Left ventricle myocardium inferior (tissue), 1 donor: ENCODE data around the gene TAS1R2. TPM values are rescaled to one million over a fixed set of nuclear protein-coding genes. Genes with fewer than 3 reads are reported as not detected.

ENCODE experiments used
- DNase-seq: peaks from one replicate; pipeline ENCODE4 v3.0.0-alpha.2; 2020
- H3K27ac ChIP-seq: fragments of 200-600 bp; replicated peaks from 2 replicates; pipeline ENCODE4 v1.8.0; 2021
- H3K27me3 ChIP-seq: fragments of 200-600 bp; 2 replicates; pipeline ENCODE4 v1.8.0; 2021; ENCODE audit warnings: low read depth
- H3K36me3 ChIP-seq: fragments of 200-600 bp; 2 replicates; pipeline ENCODE4 v1.8.0; 2021
- H3K4me1 ChIP-seq: fragments of 200-600 bp; 2 replicates; pipeline ENCODE4 v1.8.0; 2021
- H3K4me3 ChIP-seq: fragments of 200-600 bp; 2 replicates; pipeline ENCODE4 v1.8.0; 2021; ENCODE audit warnings: mild to moderate bottlenecking, moderate library complexity
- H3K9me3 ChIP-seq: fragments of 200-600 bp; replicated peaks from 2 replicates; pipeline ENCODE4 v1.8.0; 2021
- CTCF ChIP-seq: fragments of 200-600 bp; IDR thresholded peaks from 2 replicates; pipeline ENCODE4 v1.8.0; 2021; ENCODE audit warnings: antibody characterized with exemption, mild to moderate bottlenecking, borderline replicate concordance
- intact Hi-C: fragments of 100-400 bp; cut with micrococcal nuclease; formaldehyde crosslinking; loops from one replicate; pipeline ENCODE4 v1.11.0; 2022
- total RNA-seq: library from RNA; stranded (reverse); fragmentation: NEBNext Ultra II Directional; extraction: Animal tissue kit (Norgen Biotek cat#: 25700); gene quantifications from one replicate; pipeline ENCODE4 v1.2.1, GENCODE V29; 2021
- donor health status: DM: no; HTN: yes; CAD: no; lungs with severe emphysema.

Gene TAS1R2
- total RNA-seq, 1 donor from 2014 or later = not detected

- DNase-seq = no peak
- intact Hi-C loops = no loop called here
- TF ChIP-seq CTCF = no peak
- H3K9me3 ChIP-seq = no peaks in the 10 kb centered on the region
- H3K27ac ChIP-seq = no peak overlapping the region
- H3K4me3 ChIP-seq = no peak overlapping the region
- no peaks in the 10 kb centered on the region for H3K36me3 ChIP-seq
- H3K4me1 ChIP-seq = no peaks in the 10 kb centered on the region
- peaks cover 50% of the 10 kb centered on the region for H3K27me3 ChIP-seq
Observed at GRCh38 chr1:18868801-18869424, 9.5 kb upstream of the TAS1R2 start.

GRCh38 chr1:18868354-18868753 lies 8.9 kb upstream of the TAS1R2 start:
- H3K4me3 ChIP-seq = no peak overlapping the region
- TF ChIP-seq CTCF = no peak
- H3K4me1 ChIP-seq = no peaks in the 10 kb centered on the region
- no peaks in the 10 kb centered on the region for H3K9me3 ChIP-seq
- no peak for DNase-seq
- H3K36me3 ChIP-seq = no peaks in the 10 kb centered on the region
- H3K27me3 ChIP-seq = peaks cover 54% of the 10 kb centered on the region
- H3K27ac ChIP-seq = no peak overlapping the region
- intact Hi-C loops = no loop called here

- intact Hi-C loops = no loop called here
- peaks cover 54% of the 10 kb centered on the region for H3K27me3 ChIP-seq
- H3K36me3 ChIP-seq = no peaks in the 10 kb centered on the region
- no peaks in the 10 kb centered on the region for H3K9me3 ChIP-seq
- no peak for TF ChIP-seq CTCF
- no peak for DNase-seq
- H3K4me1 ChIP-seq = no peaks in the 10 kb centered on the region
- no peak overlapping the region for H3K27ac ChIP-seq
- H3K4me3 ChIP-seq = no peak overlapping the region
Observed at GRCh38 chr1:18866846-18867245, 7.4 kb upstream of the TAS1R2 start.

- Histone ChIP-seq H3K9me3 (no peaks in the 10 kb centered on the region), H3K27ac (no peak overlapping the region), H3K36me3 (no peaks in the 10 kb centered on the region), H3K27me3 (peaks cover 54% of the 10 kb centered on the region), H3K4me1 (no peaks in the 10 kb centered on the region), H3K4me3 (no peak overlapping the region)
- DNase-seq = no peak
- intact Hi-C loops = no loop called here
- no peak for TF ChIP-seq CTCF
Observed at GRCh38 chr1:18866314-18866713, 6.9 kb upstream of the TAS1R2 start.

- intact Hi-C loops = no loop called here
- DNase-seq = no peak
- no peak overlapping the region for H3K4me3 ChIP-seq
- no peak overlapping the region for H3K27ac ChIP-seq
- peaks cover 54% of the 10 kb centered on the region for H3K27me3 ChIP-seq
- H3K36me3 ChIP-seq = no peaks in the 10 kb centered on the region
- no peak for TF ChIP-seq CTCF
- no peaks in the 10 kb centered on the region for H3K9me3 ChIP-seq
- no peaks in the 10 kb centered on the region for H3K4me1 ChIP-seq
Observed at GRCh38 chr1:18865176-18865575, 5.7 kb upstream of the TAS1R2 start.
